H9 (cell line): ENCODE results near the gene MS4A15. TPM values are rescaled to one million over a fixed set of nuclear protein-coding genes. Genes with fewer than 3 reads are reported as not detected.

ENCODE experiments used
- DNase-seq: peaks from one replicate; pipeline ENCODE4 v3.0.0-alpha.2; 2017
- H2AFZ ChIP-seq: one replicate; pipeline ENCODE4 v1.6.1; 2013; ENCODE audit warnings: mild to moderate bottlenecking, low read length, control low read depth, moderate library complexity
- H2AK5ac ChIP-seq: 2 replicates; pipeline ENCODE4 v1.6.1; 2013; ENCODE audit warnings: low read length, control low read depth, mixed read lengths; ENCODE audit not compliant: insufficient read length
- H2BK120ac ChIP-seq: one replicate; pipeline ENCODE4 v1.6.1; 2013; ENCODE audit warnings: low read depth, mild to moderate bottlenecking, low read length, control low read depth, inconsistent platforms; ENCODE audit not compliant: poor library complexity, severe bottlenecking
- H2BK12ac ChIP-seq: 2 replicates; pipeline ENCODE4 v1.6.1; 2013; ENCODE audit warnings: low read length, control low read depth, mixed read lengths, low read depth; ENCODE audit not compliant: insufficient read length
- H2BK15ac ChIP-seq: 2 replicates; pipeline ENCODE4 v1.6.1; 2013; ENCODE audit warnings: low read depth, low read length, control low read depth
- H2BK20ac ChIP-seq: one replicate; pipeline ENCODE4 v1.6.1; 2013; ENCODE audit warnings: low read depth, mild to moderate bottlenecking, low read length, control low read depth, inconsistent platforms; ENCODE audit not compliant: poor library complexity, severe bottlenecking
- H2BK5ac ChIP-seq: 2 replicates; pipeline ENCODE4 v1.6.1; 2013; ENCODE audit warnings: low read length, control low read depth, mixed read lengths; ENCODE audit not compliant: insufficient read length
- H3K14ac ChIP-seq: 2 replicates; pipeline ENCODE4 v1.6.1; 2013; ENCODE audit warnings: low read length, control low read depth; ENCODE audit not compliant: insufficient read depth
- H3K18ac ChIP-seq: 2 replicates; pipeline ENCODE4 v1.6.1; 2013; ENCODE audit warnings: low read depth, mild to moderate bottlenecking, mixed read lengths, low read length, control low read depth; ENCODE audit not compliant: insufficient read length
- H3K23ac ChIP-seq: 2 replicates; pipeline ENCODE4 v1.6.1; 2013; ENCODE audit warnings: low read length, control low read depth, mixed read lengths, low read depth; ENCODE audit not compliant: insufficient read length
- H3K23me2 ChIP-seq: 2 replicates; pipeline ENCODE4 v1.6.1; 2013; ENCODE audit warnings: low read depth, mild to moderate bottlenecking, mixed read lengths, low read length, control low read depth; ENCODE audit not compliant: insufficient read length, poor library complexity, severe bottlenecking
- H3K27ac ChIP-seq: 2 replicates; pipeline ENCODE4 v1.5.1; 2013; ENCODE audit warnings: low read length, control low read depth, mixed read lengths, low read depth; ENCODE audit not compliant: insufficient read length
- H3K27me3 ChIP-seq: 2 replicates; pipeline ENCODE4 v1.6.1; 2013; ENCODE audit warnings: low read length, control low read depth, inconsistent platforms; ENCODE audit not compliant: insufficient read depth
- H3K4ac ChIP-seq: 2 replicates; pipeline ENCODE4 v1.6.1; 2013; ENCODE audit warnings: low read depth, mild to moderate bottlenecking, control low read depth, inconsistent platforms, low read length, moderate library complexity
- H3K4me1 ChIP-seq: 2 replicates; pipeline ENCODE4 v1.6.1; 2013; ENCODE audit warnings: low read length, control low read depth, inconsistent platforms; ENCODE audit not compliant: insufficient read depth
- H3K4me2 ChIP-seq: 2 replicates; pipeline ENCODE4 v1.6.1; 2013; ENCODE audit warnings: low read length, control low read depth, mixed read lengths; ENCODE audit not compliant: insufficient read length, insufficient read depth
- H3K56ac ChIP-seq: 2 replicates; pipeline ENCODE4 v1.6.1; 2013; ENCODE audit warnings: low read depth, mild to moderate bottlenecking, mixed read lengths, low read length, control low read depth; ENCODE audit not compliant: insufficient read length
- H3K79me1 ChIP-seq: 2 replicates; pipeline ENCODE4 v1.6.1; 2013; ENCODE audit warnings: low read depth, mild to moderate bottlenecking, moderate library complexity, low read length, control low read depth, inconsistent platforms; ENCODE audit not compliant: insufficient read depth, poor library complexity, severe bottlenecking
- H3K79me2 ChIP-seq: 2 replicates; pipeline ENCODE4 v1.6.1; 2013; ENCODE audit warnings: low read length, control low read depth, inconsistent platforms; ENCODE audit not compliant: insufficient read depth
- H3K9ac ChIP-seq: 2 replicates; pipeline ENCODE4 v1.6.1; 2013; ENCODE audit warnings: low read length, control low read depth, mixed read lengths; ENCODE audit not compliant: insufficient read length; ENCODE audit errors: extremely low read depth
- H3K9me3 ChIP-seq: one replicate; pipeline ENCODE4 v1.6.1; 2013; ENCODE audit warnings: low read depth, low read length, inconsistent platforms; ENCODE audit not compliant: control insufficient read depth
- H3T11ph ChIP-seq: one replicate; pipeline ENCODE4 v1.6.1; 2013; ENCODE audit warnings: mild to moderate bottlenecking, low read length, control low read depth, inconsistent platforms
- H4K20me1 ChIP-seq: one replicate; pipeline ENCODE4 v1.6.1; 2013; ENCODE audit not compliant: control insufficient read depth, insufficient read length, insufficient read depth
- H4K5ac ChIP-seq: 2 replicates; pipeline ENCODE4 v1.6.1; 2013; ENCODE audit warnings: low read depth, mild to moderate bottlenecking, mixed read lengths, low read length, control low read depth; ENCODE audit not compliant: insufficient read length
- H4K8ac ChIP-seq: replicated peaks from 2 replicates; pipeline ENCODE4 v1.6.1; 2013; ENCODE audit warnings: low read length, control low read depth, mixed read lengths, low read depth; ENCODE audit not compliant: insufficient read length
- H4K91ac ChIP-seq: 2 replicates; pipeline ENCODE4 v1.6.1; 2013; ENCODE audit warnings: low read depth, mild to moderate bottlenecking, moderate library complexity, mixed read lengths, low read length, control low read depth; ENCODE audit not compliant: insufficient read length
- H3K27ac Mint-ChIP-seq, 3 experiments: 2 replicates in 2 of 3; 3 replicates in 1 of 3; pipeline ENCODE4 v1.8.0; 2020 to 2021; ENCODE audit warnings: mixed read lengths in 3 of 3, mild to moderate bottlenecking in 1 of 3, moderate library complexity in 1 of 3
- H3K27me3 Mint-ChIP-seq: 2 replicates; pipeline ENCODE4 v1.8.0; 2021; ENCODE audit warnings: low read depth, mild to moderate bottlenecking, moderate library complexity, mixed read lengths
- H3K36me3 Mint-ChIP-seq, 3 experiments: 2 replicates in 2 of 3; 3 replicates in 1 of 3; pipeline ENCODE4 v1.8.0; 2020 to 2021; ENCODE audit warnings: low read depth in 3 of 3, mixed read lengths in 3 of 3; ENCODE audit not compliant: insufficient read depth in 1 of 3
- H3K4me1 Mint-ChIP-seq, 2 experiments: 2 replicates each; pipeline ENCODE4 v1.8.0; 2020; ENCODE audit warnings: mixed read lengths in 2 of 2
- H3K4me3 Mint-ChIP-seq, 2 experiments: 2 replicates in 1 of 2; 3 replicates in 1 of 2; pipeline ENCODE4 v1.8.0; 2020 to 2021; ENCODE audit warnings: mild to moderate bottlenecking in 2 of 2, mixed read lengths in 2 of 2, moderate library complexity in 1 of 2
- H3K9me3 Mint-ChIP-seq, 2 experiments: 2 replicates in 1 of 2; 3 replicates in 1 of 2; pipeline ENCODE4 v1.8.0; 2020; ENCODE audit warnings: mild to moderate bottlenecking in 2 of 2, mixed read lengths in 2 of 2, moderate library complexity in 1 of 2
- WGBS: extraction: QIAGEN DNeasy Blood & Tissue Kit; methylation state at CpG from one replicate; pipeline ENCODE4 v1.1.7; 2013; ENCODE audit warnings: missing lambda C conversion rate, low lambda C conversion rate, mixed read lengths; ENCODE audit not compliant: insufficient read length; ENCODE audit errors: extremely low coverage; 5-methylcytosine and 5-hydroxymethylcytosine counted together
- total RNA-seq: library from RNA; stranded (reverse); gene quantifications from 2 replicates; pipeline ENCODE4 v1.2.1, GENCODE V29; 2021
- TF ChIP-seq, protein P1 (sequence below): fragments of 200-600 bp; sonication (generic); conservative IDR thresholded peaks from 3 replicates; pipeline ENCODE4 v1.8.0; 2021; ENCODE audit warnings: antibody characterized with exemption, mild to moderate bottlenecking

Gene MS4A15
- total RNA-seq, 1 experiment from 2014 or later, result 0.11 TPM

DNA sequence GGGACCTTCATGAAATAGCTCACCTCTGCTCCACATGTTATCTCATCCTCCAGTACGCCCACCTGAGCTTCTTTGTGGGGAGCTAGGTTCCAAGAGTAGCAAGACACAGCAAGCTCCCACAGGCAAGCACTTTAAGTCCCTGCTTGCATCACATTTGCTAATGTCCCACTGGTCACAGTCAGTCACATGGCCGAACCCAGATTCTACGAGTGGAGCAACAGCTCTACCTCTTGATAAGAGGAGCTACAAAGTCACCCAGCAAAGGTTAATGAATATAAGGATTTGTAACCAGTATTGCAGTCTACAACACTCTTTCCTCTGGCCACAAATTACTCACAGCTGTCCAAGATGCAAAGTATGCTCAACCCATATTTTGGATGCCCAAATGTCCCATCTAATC lies 15.2 kb upstream of the MS4A15 start:
- no peaks in the 10 kb centered on the region for H3K27me3 ChIP-seq
- H3K14ac ChIP-seq, result no peak overlapping the region
- H2BK5ac ChIP-seq, result no peak overlapping the region
- WGBS, result no CpG with 5 or more reads among the region's 3 CpGs
- TF ChIP-seq, protein P1, sequence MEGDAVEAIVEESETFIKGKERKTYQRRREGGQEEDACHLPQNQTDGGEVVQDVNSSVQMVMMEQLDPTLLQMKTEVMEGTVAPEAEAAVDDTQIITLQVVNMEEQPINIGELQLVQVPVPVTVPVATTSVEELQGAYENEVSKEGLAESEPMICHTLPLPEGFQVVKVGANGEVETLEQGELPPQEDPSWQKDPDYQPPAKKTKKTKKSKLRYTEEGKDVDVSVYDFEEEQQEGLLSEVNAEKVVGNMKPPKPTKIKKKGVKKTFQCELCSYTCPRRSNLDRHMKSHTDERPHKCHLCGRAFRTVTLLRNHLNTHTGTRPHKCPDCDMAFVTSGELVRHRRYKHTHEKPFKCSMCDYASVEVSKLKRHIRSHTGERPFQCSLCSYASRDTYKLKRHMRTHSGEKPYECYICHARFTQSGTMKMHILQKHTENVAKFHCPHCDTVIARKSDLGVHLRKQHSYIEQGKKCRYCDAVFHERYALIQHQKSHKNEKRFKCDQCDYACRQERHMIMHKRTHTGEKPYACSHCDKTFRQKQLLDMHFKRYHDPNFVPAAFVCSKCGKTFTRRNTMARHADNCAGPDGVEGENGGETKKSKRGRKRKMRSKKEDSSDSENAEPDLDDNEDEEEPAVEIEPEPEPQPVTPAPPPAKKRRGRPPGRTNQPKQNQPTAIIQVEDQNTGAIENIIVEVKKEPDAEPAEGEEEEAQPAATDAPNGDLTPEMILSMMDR, result no peak
- H2BK12ac ChIP-seq, result no peak overlapping the region
- H3T11ph ChIP-seq, result no peak overlapping the region
- H3K27ac ChIP-seq, result no peak overlapping the region
- Mint-ChIP-seq H3K9me3 (no peaks in the 10 kb centered on the region; a peak in 2 of 5 replicates), H3K36me3 (no peaks in the 10 kb centered on the region), H3K27me3 (peaks cover 5% of the 10 kb centered on the region), H3K4me3 (no peak overlapping the region), H3K4me1 (peaks cover 4 to 8% of the 10 kb centered on the region in 2 experiments), H3K27ac (no peak overlapping the region)
- no peak overlapping the region for H3K9ac ChIP-seq
- no peak overlapping the region for H3K4me2 ChIP-seq
- H3K23ac ChIP-seq, result no peak overlapping the region
- no peak overlapping the region for H3K4ac ChIP-seq
- H4K5ac ChIP-seq, result no peak overlapping the region
- no peaks in the 10 kb centered on the region for H3K79me2 ChIP-seq
- H4K8ac ChIP-seq, result no peak overlapping the region
- no peak overlapping the region for H2AFZ ChIP-seq
- no peak overlapping the region for H2BK15ac ChIP-seq
- H2BK120ac ChIP-seq, result no peak overlapping the region
- no peak overlapping the region for H4K91ac ChIP-seq
- no peaks in the 10 kb centered on the region for H3K4me1 ChIP-seq
- H4K20me1 ChIP-seq, result no peaks in the 10 kb centered on the region
- H3K23me2 ChIP-seq, result no peaks in the 10 kb centered on the region
- H3K79me1 ChIP-seq, result no peaks in the 10 kb centered on the region
- no peak overlapping the region for H2AK5ac ChIP-seq
- no peak for DNase-seq
- H3K18ac ChIP-seq, result no peak overlapping the region
- H3K9me3 ChIP-seq, result no peaks in the 10 kb centered on the region
- no peak overlapping the region for H2BK20ac ChIP-seq
- H3K56ac ChIP-seq, result no peak overlapping the region
